NCI-H748 (cell line): ENCODE results near the gene LGALS14.
A peak's percentile ranks its signal among the peaks of the same experiment; 100 is the strongest.
"Not testable (repeated sequence)": the region's sequence is repeated elsewhere in the genome, so short reads cannot be mapped to it uniquely, and the experiment has no call there.

Experiments
- DNase-seq: peaks from one replicate; lab custom pipeline; 2025; ENCODE audit not compliant: unreplicated experiment; lab: John Stamatoyannopoulos, UW

Gene LGALS14, protein sequence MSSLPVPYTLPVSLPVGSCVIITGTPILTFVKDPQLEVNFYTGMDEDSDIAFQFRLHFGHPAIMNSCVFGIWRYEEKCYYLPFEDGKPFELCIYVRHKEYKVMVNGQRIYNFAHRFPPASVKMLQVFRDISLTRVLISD

DNA sequence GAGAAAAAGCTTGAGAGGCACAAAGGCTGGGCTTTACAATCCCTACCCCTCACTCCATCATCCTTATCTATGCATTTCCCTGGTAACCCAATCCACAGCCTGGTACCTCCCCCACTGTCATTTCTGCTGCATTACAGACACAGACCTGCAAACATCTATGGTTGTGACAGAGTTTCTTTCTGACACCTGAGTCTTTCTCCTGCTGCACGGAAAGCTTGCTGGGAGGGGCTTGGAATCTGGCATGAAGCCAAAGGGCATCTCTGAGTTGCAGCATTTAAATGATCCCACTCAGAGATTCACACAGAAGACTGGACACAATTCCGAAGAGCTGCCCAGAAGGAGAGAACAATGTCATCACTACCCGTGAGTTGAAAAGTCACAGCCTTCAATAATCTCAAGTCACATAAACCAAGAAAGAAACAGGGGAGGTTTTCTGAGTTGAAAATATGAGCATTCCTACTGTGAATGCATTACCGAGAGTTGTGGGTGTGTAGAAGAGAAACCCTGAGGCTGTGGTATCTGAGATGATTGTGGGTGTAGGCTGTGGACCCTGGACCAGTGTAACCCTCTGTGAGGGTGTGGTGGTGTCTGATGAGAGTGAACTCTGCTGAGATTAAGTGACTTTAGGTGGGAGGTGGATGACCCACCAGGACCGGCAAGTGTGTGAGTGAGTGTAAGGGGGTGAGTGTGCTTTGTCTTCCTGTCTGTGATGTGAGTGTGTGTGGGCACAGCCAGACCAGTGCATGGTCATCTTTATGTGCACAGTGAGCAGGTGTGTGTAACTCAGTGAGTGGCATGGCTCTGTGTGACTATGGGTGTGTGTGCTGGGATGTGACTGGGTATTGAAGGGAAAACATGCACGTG lies at the start of gene LGALS14:
TSS of gene LGALS14 (plus strand) at position 301 of the 864 bp plus-strand sequence. CDS start at position 349, 48 bp downstream.
- DNase-seq, result peak; percentile 88

DNA sequence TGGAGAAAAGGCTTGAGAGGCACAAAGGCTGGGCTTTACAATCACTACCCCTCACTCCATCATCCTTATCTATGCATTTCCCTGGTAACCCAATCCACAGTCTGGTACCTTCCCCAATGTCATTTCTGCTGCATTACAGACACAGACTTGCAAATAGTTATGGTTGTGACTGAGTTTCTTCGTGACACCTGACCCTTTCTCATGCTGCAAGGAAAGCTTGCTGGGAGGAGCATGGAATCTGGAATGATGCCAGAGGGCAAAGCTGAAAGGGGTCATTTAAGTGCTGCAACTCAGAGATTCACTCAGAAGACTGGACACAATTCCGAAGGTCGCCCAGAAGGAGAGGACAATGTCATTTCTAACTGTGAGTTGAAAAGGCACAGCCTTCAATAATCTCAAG lies 48.7 kb upstream of the LGALS14 start, which contains the start of gene LGALS16:
TSS of gene LGALS16 (plus strand) at position 301 of the 400 bp plus-strand sequence. CDS start at position 350, 49 bp downstream.
- no peak for DNase-seq

DNA sequence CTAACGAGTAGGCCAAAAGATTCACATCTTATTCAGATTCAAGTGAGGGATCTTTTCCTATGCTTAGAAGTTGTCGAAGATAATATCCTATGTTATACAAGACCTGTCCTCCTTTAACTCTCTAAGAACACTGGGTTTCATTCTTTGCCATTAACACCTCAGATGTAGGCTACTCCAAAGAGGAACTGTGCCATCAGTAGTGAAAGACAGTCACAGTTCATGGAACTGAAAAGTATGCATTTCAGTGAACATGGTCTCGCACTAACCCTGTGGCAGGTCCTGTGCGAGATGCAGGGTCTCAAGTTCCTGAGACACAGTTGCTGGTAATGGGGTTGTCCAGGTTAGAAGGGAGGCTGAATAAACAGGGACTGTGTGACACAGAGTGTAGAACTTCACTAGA lies 44.5 kb upstream of the LGALS14 start:
- no peak for DNase-seq

DNA sequence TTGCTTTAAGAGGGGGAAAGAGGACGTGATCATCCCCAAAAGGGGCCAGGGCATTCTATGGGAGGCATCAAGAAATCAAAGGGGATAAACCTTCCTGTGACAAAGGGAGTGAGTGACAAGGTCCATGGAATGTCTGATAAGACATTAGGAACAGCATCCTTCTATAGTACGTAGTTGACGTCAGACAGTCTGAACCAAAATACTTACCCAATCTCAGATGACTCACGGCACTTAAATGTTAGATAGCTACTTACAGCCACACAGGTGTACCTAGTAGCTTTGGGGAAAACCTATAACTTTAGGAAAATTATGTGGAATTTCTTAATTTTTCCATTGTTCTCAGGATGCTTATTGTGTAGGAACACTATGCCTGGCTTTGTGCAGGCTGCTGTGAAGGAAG lies 43.6 kb upstream of the LGALS14 start:
- DNase-seq, result no peak

DNA sequence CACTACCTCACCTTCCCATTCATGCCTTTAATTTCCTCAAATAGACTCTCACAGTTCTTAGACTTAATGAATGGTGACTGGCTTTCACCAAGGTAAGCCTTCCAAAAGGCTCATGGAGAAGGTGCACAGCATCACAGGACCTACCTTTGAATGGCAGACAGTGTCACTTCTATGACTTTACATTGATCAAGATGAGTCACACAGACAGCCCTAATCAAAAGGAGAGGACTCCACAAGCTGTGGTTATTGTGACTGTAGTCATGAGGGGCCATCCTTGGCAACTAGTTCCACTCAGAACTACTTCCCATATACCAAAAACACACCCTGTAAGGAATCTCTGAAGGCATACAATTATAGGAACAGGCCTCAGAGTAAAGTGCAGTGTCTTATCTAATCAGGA lies 42.7 kb upstream of the LGALS14 start:
- no peak for DNase-seq

DNA sequence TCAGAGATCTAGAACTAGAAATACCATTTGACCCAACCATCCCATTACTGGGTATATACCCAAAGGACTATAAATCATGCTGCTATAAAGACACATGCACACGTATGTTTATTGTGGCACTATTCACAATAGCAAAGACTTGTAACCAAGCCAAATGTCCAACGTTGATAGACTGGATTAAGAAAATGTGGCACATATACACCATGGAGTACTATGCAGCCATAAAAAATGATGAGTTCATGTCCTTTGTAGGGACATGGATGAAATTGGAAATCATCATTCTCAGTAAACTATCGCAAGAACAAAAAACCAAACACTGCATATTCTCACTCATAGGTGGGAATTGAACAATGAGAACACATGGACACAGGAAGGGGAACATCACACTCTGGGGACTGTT lies 34.4 kb upstream of the LGALS14 start:
- DNase-seq, result not testable (repeated sequence)

DNA sequence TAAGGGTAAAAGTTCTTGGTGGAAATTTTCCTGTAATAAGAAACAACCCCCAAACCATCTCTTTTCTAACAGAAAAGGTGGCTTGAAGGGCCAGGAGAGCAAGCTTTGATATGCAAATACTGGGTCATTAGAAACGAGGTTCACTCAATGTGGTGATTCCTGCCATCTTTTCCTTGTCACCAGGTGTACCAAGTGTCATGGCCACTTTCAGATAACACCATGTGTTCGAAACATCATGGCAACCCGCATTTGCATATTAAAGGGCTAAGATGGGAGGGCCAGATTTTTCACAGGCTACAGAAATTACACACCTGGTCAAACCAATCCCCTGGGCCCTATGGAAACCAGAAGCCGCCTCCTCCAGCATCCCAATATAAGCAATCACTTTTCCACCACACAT lies 33.3 kb upstream of the LGALS14 start:
- peak; percentile 25 for DNase-seq

DNA sequence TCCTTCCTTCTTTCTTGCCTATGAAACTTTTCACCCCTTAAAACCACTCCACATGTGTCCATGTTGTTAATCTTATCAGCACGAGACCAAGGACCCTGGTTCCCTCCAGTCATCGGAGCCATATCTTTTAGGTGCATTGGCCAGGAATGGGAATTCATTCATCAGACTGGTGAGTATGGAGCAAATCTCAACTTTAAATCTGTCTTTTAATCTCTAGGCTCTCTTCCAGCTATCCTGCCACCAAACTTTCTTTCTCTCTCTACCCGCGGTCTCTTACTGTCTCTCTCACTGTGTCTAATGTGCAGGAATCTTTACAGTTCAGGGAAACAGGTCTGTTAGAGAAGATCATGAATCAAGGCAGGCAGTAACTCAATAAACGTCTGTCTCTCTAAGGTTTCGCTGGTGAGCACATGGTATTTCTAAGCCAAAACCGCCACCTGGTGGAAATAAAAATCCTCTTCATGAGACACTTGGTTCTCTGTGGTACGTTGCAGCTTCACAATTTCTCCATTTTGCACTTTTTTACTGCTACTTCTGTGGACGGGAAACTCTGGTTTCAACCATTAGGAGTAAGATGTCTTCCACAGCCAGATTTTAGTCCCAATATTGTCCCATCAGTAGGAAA lies 32.4 kb upstream of the LGALS14 start:
- peak; percentile 79 for DNase-seq

DNA sequence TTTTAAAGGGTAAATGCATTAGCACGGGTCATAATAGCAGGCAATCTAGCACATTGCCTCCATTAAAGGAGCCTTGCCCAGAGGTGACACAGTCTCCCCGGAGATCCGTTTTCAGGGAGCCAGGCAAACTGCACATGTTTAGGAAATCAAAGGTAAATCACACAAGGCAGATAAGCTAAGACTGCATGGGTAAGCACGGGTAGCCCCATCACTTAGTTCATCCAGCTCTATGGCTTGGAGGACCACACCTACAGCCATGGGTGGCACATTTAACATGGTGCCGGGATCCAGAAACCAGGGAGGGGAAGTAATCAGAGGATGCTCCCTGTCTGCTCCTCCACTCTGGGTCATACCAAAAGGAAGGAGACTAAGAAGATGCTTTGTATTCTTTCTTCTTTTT lies 31.8 kb upstream of the LGALS14 start:
- DNase-seq, result no peak

DNA sequence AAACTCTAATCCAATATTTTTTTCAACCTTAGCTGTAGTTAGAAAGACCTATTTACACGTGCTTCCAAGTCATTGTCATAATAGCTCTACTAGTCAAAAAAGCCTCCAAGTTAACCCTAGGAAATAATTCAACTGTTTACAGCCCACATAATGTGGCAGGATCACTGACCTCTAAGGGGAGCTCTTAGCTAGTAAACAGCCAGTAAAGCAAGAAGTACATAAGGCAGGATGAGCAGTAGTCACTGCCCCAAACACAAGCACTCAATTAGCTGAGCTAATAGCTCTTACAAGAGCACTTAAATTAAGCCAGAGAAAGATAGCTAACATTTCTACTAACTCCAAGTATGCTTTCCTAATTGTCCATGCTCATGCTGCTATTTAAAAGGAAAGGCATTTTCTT lies 30.4 kb upstream of the LGALS14 start:
- peak; percentile 72 for DNase-seq

DNA sequence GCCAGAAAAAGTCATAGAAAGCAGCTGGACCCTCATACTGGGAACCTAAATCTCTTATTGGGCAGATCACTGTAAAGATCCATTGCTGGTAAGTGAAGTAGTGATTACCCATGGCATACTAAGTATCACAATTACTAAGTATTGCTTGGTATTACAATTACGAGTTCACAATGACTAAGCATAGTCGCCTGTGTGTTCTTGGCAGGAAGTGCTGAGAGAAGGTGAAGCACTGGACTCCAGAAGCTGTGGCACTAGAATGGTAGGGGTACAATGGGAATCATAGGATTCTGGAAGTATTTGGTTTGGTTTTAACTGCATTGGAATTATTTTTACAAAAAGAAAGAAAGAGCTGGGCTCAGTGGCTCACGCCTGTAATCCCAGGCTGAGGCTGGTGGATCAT lies 28.3 kb upstream of the LGALS14 start:
- no peak for DNase-seq

DNA sequence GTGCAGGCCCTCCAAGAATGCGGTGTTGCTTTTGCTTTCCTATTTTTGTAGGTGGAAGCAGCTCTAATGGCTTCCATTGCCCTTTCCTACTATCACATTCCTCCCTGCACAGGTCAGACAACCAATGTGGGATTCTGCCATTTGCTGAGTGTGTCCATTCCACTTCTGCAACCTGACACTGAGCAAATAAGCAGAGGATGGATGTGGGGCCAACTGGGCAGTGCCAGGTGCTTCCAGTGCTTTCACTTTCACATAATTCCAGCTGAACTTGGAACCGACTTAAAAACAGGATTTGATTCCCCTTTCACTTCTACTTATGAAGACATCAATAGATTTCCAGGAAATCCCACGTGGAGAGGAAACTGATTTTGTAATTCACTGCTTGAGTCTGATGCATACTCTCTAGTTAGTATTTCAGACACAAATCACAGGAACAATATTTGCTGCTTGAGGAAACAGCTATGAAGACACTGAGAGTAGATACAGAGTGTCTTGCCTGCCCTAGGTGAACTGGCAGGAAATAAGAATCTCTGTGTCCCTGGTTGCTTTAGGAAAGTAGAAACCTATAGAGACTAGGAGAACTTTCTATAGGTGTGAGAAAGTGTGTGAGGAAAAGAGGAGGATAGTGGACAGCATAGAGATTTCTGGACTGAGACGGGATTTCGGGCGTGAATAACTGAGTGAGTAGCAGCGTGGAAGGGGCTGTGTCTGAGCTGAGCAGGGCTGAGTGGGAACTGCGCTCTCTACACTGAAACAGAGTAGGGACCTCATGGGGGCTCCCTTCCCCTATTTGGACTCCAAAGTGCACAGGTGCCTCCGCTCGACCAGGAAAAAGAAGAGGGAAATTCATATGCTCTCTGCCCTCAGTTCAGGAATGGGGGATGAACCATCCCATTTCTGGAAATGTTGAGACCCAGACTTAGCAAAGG lies 26.1 kb upstream of the LGALS14 start:
- DNase-seq, result peak; percentile 92

DNA sequence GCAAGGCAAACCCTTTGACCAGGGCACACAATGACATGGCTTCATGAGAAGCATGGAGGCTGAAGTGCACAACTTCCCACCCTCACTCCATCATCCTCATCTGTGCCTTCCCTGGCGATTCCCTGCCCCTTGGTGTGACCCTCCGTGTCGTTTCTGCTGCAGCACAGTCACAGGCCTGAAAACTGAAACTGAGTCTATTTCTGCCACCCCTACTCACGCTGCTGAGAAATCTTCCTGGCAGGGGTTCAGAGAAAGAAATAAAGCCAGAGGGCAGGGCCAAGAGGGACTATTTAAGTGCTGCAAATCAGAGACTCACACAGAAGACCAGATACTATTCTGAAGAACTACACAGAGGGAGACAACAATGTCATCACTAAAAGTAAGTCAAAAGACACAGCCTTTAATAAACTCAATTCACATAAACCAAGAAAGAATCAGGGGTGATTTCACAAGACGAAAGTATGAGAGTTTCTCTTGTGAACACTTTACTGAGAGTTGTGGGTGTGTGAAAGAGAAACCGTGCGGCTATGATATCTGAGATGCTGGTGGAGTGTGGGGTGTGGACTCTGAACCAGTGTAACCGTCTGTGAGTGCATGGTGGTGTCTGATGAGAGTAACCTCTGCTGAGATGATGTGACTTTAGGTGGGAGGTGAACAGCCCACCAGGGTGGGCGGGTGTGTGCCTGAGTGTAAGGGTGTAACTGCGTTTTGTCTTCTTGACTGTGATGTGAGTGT lies 25.1 kb upstream of the LGALS14 start:
- no peak for DNase-seq

DNA sequence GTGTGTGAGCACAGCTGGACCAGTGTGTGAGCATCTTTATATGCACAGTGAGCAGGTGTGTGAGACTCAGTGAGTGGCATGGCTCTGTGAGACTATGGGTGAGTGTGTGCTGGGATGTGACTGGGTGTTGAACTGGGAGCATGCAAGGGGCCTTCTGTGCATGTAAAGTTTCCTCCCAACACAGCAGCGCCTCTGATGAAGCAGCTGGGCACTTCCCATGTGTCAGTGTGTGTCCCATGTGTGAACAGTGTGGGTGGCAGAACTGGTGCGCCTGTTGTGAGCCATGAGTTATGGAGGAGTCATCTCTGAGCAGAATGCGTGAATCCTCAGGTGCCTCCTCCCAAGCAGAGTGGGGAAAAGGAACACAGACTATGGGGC lies 24.5 kb upstream of the LGALS14 start:
- no peak for DNase-seq

DNA sequence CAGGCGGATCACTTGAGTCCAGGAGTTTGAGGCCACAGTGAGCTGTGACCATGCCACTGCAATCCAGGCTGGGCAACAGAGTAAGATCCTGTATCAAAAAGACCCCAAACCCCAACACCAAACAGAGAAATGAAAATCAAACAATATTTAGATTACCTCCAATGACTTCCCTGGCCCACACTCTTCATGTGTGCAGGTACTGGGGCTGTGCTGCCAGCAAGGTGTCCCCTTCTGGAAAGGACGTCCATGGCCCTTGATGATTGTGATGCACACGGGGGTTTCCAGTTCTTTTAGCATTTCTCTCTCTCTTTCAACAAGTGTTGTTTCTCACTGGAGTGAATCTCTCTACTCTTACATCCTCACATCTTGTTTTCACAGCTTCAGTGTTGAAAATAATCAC lies 23.7 kb upstream of the LGALS14 start:
- DNase-seq, result no peak

DNA sequence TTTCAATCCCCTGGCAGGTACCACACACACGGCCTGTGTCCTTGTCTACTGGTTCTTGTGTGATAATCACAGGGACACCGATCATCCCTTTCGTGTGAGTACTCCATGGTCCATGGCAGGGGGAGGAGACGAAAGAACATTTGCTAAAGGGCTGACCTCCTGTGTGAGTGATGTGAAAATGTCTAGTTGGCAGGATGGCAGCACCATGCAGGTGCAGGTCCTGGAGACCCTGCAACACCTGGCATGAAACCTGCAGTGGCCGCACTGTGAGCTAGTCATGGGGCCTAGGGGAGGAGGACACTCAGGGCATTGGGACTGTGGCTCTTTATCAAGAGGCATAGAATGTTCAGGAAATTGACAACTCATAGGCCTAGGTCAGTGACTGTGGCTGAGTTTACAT lies 22.9 kb upstream of the LGALS14 start:
- DNase-seq, result no peak

DNA sequence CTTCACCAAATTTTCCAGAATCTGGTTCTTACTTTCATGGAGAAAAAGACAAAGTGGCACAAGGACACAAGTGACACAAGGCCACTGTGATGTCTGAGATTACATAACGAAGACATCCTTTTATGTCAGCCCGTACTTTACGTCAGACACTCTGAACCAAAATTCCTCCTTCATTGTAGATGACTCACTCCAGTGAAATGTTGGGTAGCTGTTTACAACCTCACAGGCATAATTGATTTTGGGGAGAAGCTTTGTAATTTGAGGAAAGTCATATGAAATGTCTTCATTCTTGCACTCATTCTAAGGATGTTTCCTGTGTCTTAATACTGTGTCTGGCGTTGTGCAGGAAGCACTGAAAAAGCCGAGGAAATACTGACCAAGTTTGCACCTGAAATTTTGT lies 20.0 kb upstream of the LGALS14 start:
- DNase-seq, result no peak

DNA sequence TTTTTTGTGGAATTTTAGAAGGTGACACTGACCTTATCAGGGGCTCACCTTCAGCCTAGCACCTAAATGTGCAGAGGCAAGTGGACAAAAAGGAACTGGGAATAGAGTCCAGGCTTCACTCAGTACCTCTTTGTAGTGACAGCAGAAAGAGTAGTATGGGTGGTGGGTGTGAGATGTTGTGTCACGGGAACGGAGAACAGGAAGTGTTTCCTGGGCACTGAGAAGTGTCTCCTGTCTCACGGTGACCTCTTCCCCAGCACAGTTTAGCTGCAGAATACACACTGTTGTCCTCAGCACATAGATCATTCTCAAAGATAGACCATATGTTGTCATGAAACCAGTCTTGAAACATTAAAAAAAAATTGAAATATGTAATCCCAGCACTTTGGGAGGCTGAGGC lies 17.5 kb upstream of the LGALS14 start:
- DNase-seq, result no peak

DNA sequence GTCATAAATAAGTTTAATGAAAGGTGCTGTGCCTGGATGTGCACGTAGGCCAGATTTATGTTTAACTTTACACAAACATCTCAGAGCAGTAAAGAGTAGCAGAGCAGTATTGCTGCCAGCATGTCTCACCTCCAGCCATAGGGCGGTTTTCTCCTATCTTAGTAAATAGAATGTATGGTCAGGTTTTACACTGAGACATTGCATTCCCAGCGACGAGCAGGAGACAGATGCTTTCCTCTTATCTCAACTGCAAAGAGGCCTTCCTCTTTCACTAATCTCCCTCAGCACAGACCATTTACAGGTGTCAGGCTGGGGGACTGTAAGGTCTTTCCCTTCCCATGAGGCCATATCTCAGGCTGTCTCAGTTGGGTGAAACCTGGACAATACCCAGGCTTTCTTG lies 15.6 kb upstream of the LGALS14 start:
- not testable (repeated sequence) for DNase-seq

DNA sequence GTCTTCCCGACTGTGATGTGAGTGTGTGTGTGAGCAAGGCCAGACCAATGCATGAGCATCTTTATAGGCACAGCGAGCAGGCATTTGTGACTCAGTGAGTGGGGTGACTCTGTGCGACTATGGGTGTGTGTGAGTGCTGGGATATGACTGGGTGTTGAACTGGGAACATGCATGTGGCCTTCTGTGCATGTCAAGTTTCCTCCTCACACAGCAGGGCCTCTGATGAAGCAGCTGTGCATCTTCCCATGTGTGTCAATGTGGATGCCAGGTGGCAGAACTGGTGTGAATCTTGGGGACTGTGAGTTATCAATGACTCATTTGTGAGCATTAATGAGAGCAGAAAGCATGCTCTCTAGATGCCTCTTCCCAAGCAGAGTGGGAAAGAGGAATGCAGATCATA lies 12.1 kb upstream of the LGALS14 start:
- DNase-seq, result no peak
